ENCODE results near the gene PCBP3.

DNA sequence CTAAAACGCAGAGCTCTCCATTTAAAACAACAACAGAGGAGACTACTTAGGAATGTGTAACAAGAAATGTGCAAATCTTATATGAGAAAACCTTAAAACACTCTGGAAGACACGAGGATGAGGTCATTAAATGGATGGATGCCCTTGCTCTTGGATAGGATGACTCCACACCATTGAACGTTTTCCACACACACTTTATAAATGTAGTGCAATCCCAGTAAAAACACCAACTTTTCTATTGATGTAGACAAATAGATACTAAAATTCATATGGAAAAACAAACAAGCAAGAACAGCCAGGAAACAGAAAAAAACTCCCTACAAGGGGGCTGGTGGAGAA lies 319.7 kb downstream of the PCBP3 start:
- TF ChIP-seq, protein P1, sequence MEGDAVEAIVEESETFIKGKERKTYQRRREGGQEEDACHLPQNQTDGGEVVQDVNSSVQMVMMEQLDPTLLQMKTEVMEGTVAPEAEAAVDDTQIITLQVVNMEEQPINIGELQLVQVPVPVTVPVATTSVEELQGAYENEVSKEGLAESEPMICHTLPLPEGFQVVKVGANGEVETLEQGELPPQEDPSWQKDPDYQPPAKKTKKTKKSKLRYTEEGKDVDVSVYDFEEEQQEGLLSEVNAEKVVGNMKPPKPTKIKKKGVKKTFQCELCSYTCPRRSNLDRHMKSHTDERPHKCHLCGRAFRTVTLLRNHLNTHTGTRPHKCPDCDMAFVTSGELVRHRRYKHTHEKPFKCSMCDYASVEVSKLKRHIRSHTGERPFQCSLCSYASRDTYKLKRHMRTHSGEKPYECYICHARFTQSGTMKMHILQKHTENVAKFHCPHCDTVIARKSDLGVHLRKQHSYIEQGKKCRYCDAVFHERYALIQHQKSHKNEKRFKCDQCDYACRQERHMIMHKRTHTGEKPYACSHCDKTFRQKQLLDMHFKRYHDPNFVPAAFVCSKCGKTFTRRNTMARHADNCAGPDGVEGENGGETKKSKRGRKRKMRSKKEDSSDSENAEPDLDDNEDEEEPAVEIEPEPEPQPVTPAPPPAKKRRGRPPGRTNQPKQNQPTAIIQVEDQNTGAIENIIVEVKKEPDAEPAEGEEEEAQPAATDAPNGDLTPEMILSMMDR (IDR thresholded peaks at IDR 0.05; ENCODE audit: low read depth, low read length), result no peak
- TF ChIP-seq, protein P2, sequence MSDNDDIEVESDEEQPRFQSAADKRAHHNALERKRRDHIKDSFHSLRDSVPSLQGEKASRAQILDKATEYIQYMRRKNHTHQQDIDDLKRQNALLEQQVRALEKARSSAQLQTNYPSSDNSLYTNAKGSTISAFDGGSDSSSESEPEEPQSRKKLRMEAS (IDR thresholded peaks at IDR 0.05; ENCODE audit: low read depth, low read length), result no peak
- TF ChIP-seq POLR2A (IDR thresholded peaks at IDR 0.05; ENCODE audit: extremely low read depth, insufficient read length) (no peak), MYC (IDR thresholded peaks at IDR 0.05; ENCODE audit: low read depth, low read length) (no peak)
